Activated CD4-positive, alpha-beta T cell treated with anti-CD3 and anti-CD28 coated beads for 4 hours (primary cell): ENCODE measurements around the gene CHST1.

Experiments
- DNase-seq, 2 donors: peaks; one replicate each; pipeline ENCODE4 v3.0.0-alpha.2; 2020

The CHST1 gene

DNA sequence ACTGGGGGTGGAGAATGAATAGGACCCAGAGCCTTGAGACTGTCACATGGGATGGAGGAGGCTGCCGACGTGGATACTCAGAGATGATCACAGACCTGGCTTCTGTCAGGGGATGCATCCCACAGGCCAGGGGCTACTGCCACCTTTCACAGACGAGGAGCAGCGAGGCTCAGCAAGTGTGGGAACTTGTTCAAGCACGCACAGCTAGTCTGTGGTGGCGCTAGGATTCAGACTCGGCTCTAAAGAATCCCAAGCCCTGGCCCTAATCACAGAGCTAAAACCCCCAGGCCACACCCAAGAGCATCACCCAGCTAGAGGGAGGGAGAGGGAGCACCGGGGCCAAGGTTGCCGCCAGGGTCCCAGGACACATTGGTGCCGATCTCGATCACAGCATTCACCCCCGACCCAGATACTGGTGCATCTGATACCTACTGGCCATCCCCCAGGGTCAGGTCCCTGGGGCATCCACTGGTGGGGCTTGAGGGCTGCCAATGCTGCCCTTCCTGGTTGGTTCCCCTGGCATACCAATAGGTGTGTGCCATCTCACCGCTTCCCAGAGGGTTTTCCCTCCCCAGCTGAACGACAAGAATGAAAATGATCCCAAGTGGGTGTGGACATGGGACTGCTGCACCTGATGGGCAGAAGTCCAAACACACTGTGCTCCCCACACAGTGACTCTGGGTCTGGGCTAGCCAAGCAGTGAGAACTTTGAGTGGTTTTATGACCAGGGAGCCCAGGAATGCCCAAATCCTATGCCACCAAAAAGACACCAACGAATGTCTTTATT, 6.2 kb downstream of the CHST1 start:
- DNase-seq, result no peak

DNA sequence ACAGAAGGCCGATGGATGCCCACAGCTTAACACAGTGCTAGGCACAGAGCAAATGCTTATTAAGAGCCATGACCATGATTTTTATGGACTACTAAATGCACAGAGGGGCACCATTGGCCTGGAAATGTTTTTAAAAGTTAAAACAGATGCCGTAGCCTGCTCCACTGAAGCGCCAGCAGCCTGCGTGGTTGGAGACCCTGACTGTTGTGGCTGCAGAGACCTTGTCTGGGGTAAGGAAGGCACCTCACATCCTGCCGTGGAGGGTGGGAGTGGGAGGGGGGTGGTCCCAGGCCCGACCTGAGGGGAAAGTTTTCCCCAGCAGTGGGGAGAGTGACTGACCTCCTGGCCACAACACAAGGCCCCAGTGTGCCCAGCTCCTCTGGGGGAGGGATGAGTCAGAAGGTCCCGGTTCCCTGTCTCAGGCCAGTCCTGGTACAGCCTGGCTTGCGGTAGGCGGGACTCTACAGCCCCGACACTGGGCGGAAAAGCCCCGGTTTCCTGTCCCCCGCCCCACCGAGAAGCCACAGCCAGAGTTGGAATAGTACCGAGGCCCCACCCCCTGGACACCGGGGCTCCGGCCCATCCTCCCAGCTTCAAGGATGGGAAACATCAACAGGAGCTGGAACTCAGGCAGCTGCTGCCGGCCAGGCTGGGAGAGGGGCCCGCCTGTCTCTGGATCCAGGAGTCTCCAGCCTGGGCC, 7.0 kb downstream of the CHST1 start:
- DNase-seq, result no peak

DNA sequence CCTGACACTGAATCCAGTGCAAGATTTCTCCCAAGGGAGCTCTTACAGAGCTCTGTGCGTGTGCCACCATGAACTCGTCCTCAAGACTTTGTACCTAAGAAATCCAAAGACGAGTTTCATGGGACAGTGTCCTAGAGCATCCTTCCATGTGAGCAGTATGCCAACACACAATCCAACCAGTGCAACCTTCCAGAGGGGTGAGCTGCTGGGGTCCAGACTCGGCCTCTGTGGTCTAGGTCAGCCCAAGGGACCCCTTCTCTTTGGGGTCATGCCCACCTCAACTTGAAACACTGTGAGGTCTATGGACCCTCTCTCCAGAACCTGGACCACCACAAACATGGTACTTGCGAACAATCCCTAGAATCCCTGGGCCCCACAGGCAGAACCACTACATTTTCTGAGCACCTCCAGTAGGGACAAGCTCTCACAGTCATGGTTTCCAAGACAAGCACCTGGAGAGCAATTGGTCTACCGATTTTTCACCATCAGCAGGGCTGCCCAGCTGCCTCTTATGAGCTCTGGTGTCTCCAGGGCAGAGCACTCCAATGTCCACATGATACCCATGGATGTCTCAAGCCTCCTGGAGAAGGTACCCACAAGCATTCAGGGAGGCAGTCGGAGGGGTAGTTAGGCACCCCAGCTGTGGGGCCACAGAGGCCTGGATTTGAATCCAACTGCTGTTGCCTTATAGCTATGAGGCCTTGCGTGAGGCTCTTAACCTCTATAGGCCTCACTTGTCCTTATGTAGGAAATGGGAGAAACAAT, 7.7 kb downstream of the CHST1 start:
- DNase-seq, result no peak

DNA sequence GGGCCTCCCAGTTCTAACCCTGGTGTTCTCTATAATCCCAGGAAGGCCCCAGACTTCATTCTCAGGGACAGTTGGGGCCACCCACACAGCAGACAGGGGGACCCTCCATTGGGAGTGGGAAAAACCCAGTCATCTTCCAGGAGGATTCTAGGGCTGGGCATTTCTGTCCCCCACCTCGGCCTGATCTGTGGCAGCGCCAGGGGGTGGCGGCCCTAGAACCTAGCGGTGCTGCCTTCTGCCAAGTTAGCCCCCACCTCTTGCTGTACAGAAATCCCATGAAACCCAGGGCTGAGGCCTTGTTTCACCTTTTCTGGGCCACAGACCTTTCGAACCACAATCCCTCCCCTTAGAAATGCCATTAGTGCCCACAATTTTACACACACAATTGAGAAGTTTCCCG, 9.6 kb downstream of the CHST1 start:
- no peak for DNase-seq

DNA sequence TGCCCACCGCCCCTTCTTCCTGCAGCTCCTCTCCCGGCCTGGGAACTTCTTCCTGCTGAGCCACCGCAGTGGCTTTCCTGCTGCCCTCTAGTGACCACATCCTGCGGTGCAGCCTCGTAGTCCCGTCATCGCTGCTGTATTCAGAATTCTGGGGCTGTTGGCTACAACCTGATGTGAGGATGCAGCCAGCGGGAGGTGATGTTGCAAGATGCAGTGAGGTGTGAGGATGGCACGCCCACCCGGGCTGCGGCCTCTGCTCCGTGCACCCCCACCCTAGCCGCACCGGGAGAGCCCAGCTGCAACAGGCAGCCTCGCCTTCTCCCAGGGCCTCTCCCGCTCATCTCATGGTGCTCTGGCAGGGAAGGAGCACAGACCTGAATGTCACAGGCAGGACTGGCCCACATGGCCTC, 10.1 kb downstream of the CHST1 start:
- peak; percentile 26 to 57 for DNase-seq

DNA sequence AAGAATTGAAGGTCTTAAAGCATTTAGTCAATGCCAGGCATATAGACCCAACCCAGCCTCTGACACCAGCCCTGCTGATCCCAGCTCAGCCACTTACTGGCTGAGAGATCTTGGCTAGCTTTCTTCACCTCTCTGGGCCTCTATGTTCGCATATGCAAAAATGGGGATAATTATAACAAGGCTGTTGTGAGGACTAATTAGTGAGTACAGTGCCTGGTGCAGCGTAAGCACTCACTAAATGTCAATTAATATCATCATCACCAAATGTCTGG, 10.5 kb downstream of the CHST1 start:
- DNase-seq, result no peak

DNA sequence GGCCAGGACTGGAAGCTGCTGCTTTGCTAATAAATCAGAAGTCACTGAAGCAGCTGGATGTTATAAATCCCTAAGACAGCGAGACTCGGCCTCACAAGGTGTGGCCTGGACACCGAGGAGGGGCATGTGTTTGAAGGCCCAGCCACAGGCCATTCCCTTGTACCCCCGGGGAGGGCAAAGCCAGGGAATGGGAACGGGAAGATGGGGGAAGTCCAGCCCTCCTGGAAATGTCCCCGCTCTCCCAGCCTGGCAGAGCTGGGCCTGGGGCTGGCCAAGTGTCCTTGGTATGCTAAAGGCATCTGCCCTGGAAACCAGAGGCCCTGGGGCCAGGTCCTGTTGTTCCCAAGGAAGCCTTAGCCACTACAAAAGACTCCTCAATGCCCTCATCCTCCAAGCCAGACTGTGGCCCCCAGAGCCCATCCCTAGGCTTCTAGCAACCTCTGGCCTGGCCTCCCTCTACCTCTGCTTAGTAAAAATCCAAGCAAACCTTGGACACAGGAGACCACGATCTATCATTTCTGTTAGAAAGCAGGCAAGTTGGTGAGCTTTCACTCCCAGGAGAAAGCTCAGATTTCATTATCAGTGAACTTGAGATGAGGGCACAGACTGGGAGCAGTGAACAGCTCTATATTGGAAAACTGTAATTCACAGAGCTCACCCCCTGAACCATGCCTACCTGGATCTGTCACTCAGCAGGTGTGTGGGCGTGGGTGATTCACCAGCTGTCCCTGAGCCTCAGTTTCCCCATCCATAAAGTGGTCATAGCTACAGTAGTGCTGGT, 11.0 kb downstream of the CHST1 start:
- DNase-seq, result no peak

DNA sequence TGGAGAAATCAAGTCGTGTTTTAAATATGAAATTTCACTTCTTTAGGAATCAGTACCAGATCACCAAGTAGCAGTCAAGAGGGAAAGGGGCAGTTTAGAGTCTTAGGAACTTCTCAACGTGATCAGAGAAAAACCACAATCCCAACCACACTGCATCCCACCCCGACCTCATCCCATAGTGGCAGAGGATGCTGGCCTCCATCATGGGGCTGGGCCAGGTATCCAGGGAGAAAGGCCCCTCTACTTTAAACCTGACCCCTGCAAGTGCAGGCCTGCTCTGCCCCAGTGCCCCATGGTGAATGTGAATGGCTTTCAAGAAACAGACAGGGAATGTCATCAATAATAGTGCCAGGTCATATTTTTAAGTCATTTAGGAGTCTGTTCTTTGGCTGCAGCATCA, 12.1 kb downstream of the CHST1 start:
- no peak for DNase-seq

DNA sequence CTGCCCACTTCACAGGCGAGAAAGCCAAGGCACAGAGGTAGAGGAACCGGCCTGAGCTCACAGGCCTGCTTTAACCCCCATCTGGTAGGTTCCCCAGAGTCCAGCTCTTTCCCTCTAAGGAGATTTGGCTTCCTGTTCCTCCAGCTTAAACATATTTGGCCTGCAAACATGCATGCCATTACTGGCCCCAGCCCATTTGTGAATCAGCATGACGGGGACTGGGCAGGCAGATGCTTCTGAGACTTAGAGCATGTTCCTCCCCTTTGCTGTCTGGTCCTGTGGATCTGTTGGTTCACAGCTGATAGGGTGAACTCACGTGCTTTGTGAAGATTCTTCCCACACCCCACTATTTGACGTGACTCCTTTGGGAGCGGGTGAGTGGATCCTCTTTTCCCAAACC, 12.6 kb downstream of the CHST1 start:
- no peak for DNase-seq

DNA sequence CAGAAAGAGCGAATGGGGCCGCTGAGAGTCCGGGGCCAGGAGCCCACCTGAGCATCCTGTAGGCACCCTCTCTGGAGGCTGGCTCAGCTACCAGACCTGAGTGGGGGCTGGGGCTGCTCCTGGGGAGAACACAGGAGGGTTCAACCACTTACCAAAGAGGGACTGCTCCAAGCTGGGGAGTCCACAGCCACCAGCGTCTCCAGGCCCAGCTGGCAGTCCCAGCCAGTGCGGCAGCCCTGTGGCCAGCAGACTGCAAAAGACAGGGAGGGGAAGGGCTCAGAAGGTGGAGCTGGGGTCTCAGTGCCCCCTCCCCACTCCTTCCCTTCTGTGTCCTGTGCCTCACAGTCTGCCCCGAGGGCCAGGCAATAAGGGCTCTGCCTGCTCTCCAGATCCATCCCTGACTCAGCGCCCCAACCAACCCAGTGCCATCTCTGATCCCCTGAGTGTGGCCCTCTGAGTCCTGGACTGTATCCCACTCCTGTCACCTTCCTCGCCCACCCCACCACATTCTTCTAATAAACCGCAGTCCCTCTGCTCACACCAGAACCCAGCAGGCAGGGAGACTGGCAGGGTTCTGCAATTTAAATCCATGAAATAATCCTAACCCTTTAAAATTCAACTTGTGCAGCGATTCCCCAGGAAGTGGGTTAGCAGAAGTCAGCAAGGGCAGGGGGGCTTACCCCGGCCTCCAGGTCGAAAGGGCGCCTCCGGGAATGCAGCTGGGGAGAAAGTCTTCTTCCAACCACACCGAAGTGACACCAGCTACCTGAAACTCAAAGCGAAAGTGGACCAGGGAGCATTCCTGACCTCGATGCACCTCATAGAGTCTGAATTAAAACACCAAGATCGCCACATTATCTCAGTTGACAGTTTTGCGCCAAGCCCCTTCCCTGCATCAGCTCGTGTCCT, 13.3 kb downstream of the CHST1 start:
- DNase-seq, result no peak

DNA sequence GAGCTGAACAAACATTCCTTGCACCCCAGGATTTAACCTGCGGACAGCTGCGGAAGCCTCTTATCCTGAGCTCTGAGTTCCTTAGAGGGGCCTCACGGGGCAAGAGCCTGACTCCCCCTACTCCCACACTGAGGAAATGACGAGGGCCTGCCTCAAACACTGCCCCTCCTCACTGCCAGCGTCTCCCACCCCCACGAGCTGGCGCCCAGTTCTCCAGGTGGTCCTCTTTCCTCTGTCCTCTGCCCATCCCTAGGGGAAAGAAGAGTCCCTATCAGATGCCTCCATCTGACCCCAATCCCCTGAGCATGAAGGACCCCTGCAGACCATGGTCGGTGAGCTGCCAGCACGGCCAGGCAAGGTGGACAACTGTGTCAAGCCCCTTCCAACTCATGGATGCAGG, 14.3 kb downstream of the CHST1 start:
- DNase-seq, result no peak

DNA sequence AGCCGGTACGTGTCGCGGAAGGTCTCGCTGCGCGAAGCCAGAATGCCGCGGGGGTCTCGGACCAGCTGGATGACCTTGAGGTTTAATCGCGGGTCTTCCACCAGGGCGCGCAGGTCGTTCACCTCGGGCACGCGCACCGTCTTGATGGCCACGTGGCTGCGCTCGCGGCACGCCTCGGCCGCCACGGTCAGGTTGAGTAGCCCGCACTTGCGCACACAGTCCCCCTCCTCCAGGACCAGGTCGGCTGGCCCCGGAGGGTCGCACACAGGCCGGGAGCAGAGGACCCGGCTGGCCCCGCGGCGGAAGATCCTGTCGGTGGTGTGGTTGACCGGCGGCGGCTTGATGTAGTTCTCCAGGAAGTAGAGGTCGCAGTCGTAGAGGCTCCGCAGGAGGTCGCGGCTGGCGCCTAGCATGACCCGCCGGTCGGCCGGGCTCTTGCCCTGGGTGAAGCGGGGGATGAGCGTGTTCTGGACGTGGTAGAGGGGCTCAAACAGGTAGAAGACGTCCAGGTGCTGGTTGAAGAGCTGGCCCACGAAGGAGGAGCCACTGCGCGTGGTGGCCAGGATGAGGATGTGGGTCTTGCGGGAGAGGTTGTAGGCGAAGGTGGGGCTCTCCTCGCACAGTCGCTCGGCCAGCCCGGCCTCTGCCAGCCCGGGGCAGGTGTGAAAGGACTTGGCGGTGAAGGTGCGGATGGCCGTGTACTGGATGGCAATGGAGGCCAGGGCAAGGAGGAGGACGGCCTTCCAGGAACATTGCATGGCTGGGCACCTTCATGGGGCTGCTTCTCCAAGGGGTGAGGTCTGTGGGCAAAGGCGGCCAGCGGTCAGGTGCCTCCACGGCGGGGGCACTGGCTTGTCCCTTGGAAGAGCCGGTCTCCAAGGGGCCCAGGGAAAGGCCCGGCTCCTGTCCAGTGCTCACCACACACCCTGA, 15.0 kb downstream of the CHST1 start:
- no peak for DNase-seq

DNA sequence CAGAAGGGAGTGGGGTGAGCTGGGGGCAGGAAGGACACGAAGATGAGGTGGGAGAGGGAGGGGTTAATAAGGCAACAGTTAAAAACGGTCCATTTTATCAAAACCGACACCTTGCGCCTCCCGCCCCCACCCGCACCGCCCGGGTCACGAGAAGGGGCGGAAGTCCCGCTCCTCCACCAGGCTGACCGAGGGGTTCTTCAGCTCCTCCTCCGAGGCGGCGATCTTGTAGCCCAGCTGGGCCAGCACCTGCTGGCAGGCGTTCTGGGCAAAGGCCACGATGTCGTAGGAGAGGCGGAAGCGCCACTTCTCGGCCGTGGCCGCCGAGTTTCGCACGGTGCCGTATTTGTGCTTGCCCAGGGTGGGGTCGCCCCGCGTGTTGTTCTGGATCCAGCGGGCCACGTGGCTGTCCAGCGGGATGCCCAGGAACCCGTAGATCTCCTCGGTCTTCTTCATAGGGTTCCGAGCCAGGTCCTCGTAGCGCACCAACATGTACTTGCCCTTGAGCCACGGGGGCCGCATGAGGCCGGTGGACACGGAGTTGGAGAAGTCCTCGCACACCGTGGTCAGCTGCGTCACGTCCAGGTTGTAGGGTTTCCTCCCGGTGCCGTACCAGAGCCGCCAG, 15.8 kb downstream of the CHST1 start:
- DNase-seq, result no peak

DNA sequence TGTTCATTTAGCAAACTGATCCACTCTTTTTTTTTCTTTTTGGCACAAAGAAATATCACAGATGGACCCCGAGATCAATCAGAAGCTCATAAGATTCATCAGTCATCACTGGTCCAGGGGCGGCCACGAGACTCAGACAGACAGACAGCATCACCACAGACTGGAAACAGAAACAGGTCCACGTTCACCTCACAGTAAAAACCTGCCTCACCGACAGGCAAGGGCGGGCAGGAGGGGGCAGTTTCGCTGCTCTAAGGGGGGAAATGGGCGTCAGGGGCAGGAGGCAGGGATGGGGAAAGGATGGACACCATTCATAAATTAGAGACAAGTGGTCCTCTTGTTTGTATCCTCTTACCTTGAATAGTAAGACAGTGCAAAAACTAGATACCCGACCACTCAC, 16.5 kb downstream of the CHST1 start:
- DNase-seq, result no peak

DNA sequence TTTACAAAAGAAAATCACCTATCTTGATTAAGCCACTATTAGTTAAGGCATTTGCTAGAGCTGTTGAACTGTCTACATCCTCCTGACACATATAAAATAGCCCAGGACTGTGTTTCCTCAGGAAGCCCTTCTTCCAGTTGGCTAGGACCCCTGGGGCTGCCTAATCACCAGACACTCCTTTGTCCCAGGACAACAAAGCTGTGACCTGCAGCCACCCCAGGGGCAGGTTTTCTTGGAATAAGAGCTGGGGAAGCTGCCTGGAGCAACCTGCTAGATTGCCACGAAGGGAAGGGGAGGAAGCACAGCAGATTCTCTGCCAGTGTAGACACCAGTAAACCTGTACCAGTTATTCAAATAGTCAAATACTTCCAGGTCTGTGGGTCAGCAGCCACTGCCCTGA, 17.6 kb downstream of the CHST1 start:
- DNase-seq, result no peak

DNA sequence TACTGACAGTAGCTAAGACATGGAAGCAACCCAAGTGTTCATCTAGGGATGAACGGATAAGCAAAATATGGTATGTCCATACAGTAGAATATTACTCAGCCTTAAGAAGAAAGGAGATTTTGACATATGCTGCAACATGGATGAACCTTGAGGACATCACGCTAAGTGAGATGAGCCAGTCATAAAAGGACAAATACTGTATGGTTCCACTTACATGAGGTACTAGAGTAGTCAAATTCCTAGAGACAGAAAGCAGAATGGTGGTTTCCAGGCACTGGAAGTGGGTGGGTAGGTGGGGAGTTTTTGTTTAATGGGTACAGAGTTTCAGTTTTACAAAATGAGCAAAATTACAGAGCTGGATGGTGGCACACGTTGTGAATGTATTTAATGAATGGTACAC, 18.1 kb downstream of the CHST1 start:
- DNase-seq, result no peak

DNA sequence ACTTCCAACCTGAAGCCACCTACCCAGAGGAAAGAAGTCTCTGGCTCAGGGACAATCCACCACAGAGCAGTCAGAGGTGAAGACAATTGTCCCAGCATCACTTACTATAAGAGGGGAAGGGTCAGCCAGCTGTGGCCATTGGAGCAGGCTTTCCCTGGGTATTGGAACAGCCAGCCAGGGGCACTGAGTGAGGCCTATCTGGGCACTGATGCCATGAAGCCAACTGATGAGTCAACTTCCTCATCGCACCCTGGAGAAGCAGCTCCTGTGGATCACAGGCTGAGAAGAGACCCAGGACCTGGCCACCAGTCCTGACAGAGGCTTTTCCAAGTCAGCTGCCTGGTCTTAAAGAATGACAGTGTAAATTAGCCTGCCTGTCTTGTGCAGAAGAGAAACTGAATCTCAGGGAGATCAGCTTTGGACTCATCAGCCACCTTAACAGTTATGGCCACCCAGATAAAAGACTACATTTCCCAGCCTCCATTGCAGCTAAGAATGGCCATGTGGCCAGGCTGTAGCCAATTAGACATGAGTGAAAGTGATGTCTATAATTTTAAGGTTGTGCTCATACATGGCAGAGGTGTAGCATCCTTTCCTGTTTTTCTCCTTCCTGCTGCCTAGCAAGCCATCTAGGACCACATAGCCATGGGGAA, 19.0 kb downstream of the CHST1 start:
- no peak for DNase-seq

DNA sequence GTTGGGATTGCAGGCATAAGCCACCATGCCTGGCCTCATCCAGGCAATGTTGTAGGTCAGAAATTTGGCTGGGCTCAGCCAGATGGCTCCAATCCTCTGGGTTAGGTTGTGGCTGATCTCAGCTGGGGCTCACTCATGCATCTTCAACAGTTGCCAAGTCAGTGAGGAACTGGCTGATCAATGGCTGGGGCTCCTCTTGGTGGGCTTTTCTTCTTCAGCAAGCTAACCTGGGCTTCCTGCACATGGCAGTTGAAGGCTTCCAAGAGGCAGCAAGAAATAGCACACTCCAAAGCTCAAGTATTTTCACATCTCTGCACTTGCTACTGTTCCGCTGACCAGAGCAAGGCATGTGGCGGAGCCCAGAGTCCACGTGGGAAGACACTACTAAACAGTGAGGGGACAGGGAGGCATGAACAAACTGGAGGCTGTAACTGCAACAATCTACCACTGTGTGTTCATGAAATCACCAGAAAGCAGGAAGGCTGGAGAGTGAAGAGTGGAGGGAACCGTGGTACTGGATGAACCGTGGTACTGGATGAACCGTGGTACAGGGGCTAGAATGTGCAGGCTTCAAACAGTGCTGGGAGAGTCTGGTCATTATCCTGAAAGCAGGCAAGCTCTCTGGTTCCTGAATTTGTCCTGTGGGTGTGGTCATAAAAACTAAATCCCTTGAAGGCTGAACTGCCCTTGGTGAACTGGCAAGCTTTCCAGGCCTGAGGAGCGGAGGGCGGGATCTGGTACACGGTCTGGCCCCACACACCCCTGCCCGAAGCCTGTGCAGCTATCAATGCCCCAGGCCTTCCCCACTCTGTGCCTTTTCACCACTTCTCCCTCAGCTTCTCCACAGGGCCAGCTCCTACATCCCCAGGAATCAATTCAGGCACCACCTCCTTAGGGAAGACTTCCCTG, 20.2 kb downstream of the CHST1 start:
- DNase-seq, result no peak
